HL-60 (cell line): ENCODE data around the gene DDX56.

Source experiments
- DNase-seq, 2 experiments: peaks; one replicate each; pipeline ENCODE4 v3.0.0-alpha.2; 2010 to 2020; ENCODE audit warnings: low read depth in 1 of 2, low spot score in 1 of 2
- H3K27ac ChIP-seq: fragments of 250-450 bp; sonication (Bioruptor Pico); replicated peaks from 2 replicates; pipeline ENCODE4 v1.5.1; 2020; ENCODE audit warnings: mild to moderate bottlenecking, moderate library complexity
- H3K27me3 ChIP-seq: fragments of 250-450 bp; sonication (Bioruptor Pico); 2 replicates; pipeline ENCODE4 v1.5.1; 2021; ENCODE audit warnings: mild to moderate bottlenecking, moderate library complexity; ENCODE audit not compliant: insufficient read depth, poor library complexity, severe bottlenecking
- H3K4me3 ChIP-seq: replicated peaks from 2 replicates; pipeline ENCODE4 v1.5.1; 2011; ENCODE audit warnings: mild to moderate bottlenecking, control low read depth, low read length; ENCODE audit not compliant: insufficient read depth
- CTCF ChIP-seq: IDR thresholded peaks from one replicate; pipeline ENCODE4 v1.5.1; 2011; ENCODE audit warnings: low read length, control low read depth, inconsistent platforms; ENCODE audit not compliant: insufficient read depth
- GABPA ChIP-seq: IDR thresholded peaks from 2 replicates; pipeline ENCODE4 v1.6.1; 2012; ENCODE audit warnings: low read depth
- POLR2AphosphoS5 ChIP-seq: IDR thresholded peaks from 2 replicates; pipeline ENCODE4 v1.6.1; 2012; ENCODE audit warnings: low read depth
- REST ChIP-seq: IDR thresholded peaks from 2 replicates; pipeline ENCODE4 v1.6.1; 2012; ENCODE audit warnings: low read depth; ENCODE audit not compliant: insufficient replicate concordance
- SPI1 ChIP-seq: IDR thresholded peaks from 2 replicates; pipeline ENCODE4 v1.6.1; 2012; ENCODE audit warnings: low read depth, mild to moderate bottlenecking, borderline replicate concordance
- long read RNA-seq: library from polyadenylated mRNA; unstranded; transcript quantifications from one replicate; pipeline ENCODE4 v2.0.0, GENCODE V29; 2020

Gene DDX56
- long read RNA-seq, transcript DDX56-212 (13 exons, 1,781 nt), result minor isoform, 9 of 676 reads
- long read RNA-seq, transcript DDX56-201 (14 exons, 2,336 nt), result major isoform, 547 of 676 reads
- long read RNA-seq, transcript DDX56-206 (14 exons, 1,853 nt), result minor isoform, 21 of 676 reads
- long read RNA-seq, partial matches to known transcripts, result 25 of 676 reads
- long read RNA-seq, other reads (novel, unspliced or antisense), result 73 of 676 reads

DNA sequence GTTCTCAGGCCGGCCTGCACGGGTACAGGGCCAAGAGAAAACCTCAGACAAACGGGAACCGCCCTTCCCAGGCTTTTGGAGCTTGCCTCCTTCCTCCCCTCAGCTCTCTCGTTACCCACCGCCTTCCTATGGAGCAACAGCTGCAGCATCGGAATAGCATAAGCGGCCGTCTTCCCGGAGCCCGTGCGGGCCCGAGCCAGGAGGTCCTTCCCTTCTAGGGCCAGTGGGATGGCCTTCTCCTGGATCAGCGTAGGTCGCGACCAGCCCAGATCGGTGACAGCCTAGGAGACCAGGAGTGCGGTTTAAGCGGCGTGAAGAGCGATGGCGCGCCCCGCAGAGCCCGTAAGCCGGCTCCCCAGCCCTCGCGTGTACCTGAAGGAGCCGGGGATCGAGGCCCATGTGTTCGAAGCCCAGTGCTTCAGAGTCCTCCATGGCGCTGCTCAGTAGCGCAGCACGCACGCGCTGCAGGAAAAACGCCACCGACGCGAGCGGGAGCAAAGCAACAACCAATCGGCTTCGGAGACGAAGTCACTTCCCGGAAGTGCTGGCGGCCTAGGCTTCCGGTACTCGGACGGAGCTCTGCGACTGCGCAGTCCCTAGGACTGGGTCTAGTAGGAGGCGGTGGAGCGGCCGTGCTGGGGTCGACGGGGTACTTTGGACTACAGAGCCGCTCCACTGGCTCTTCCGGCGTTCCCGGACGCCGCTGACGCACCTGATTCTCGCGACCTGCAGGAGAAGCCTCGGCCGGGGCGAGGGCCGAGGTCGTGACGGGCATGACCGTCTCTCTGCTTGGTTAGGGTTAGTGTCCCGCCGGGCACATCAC is at the start of gene DDX56:
TSS of gene DDX56 (minus strand) at position 445 of the 823 bp plus-strand sequence. CDS start at position 432, 13 bp downstream.
- DNase-seq, result peak; percentile 93 to 96
- Histone ChIP-seq H3K27ac (peak within 1 kb of the TSS; percentile 76), H3K4me3 (peak within 1 kb of the TSS; percentile 93), H3K27me3 (no peaks in the 10 kb centered on the region)
- peak; percentile 93; the same call in 1 of the 2 replicates for TF ChIP-seq POLR2AphosphoS5
- no peak for TF ChIP-seq REST
- TF ChIP-seq CTCF, result no peak
- TF ChIP-seq GABPA, result peak; percentile 83
- no peak for TF ChIP-seq SPI1

- DNase-seq, result no peak
- H3K27ac ChIP-seq, result no peak overlapping the region
These were observed 48.8 kb upstream of the DDX56 start for GRCh38 chr7:44622342-44623151.

More at GRCh38 chr7:44622342-44623151, 48.8 kb upstream of the DDX56 start:
- no peak for TF ChIP-seq GABPA
- TF ChIP-seq POLR2AphosphoS5, result no peak
- TF ChIP-seq CTCF, result no peak
- no peak for TF ChIP-seq SPI1
- no peak for TF ChIP-seq REST
- no peak overlapping the region for H3K4me3 ChIP-seq
- no peaks in the 10 kb centered on the region for H3K27me3 ChIP-seq
